Heart right ventricle (tissue), 16 donors: ENCODE results near the gene CREB5. TPM values are rescaled to one million over a fixed set of nuclear protein-coding genes. Genes with fewer than 3 reads are reported as not detected.

Source experiments
- ATAC-seq, 8 donors: fragments of 200-7000 bp; cut with Tn5 transposase; one replicate each; pipeline ENCODE4 v1.9.1; 2020; ENCODE audit warnings: mild to moderate bottlenecking in 8 of 8, moderate library complexity in 8 of 8, moderate number of reproducible peaks in 1 of 8
- DNase-seq, 2 donors: peaks; one replicate each; pipeline ENCODE4 v3.0.0-alpha.2; 2020
- H3K27ac ChIP-seq, 10 donors: fragments of 200-600 bp; sonication (generic) in 2 of 10; one replicate each; pipeline versions ENCODE4 v1.5.0 to v1.8.0; 2020 to 2022; ENCODE audit warnings: mild to moderate bottlenecking in 3 of 10
- H3K27me3 ChIP-seq, 7 donors: fragments of 200-600 bp; one replicate each; pipeline ENCODE4 v1.8.0; 2021 to 2022; ENCODE audit warnings: mild to moderate bottlenecking in 2 of 7
- H3K36me3 ChIP-seq, 9 donors: fragments of 200-600 bp; sonication (generic) in 1 of 9; one replicate each; pipeline versions ENCODE4 v1.5.0 to v1.8.0; 2020 to 2022; ENCODE audit warnings: mild to moderate bottlenecking in 2 of 9
- H3K4me1 ChIP-seq, 9 donors: fragments of 200-600 bp; sonication (generic) in 1 of 9; one replicate each; pipeline versions ENCODE4 v1.5.0 to v1.8.0; 2020 to 2022; ENCODE audit warnings: mild to moderate bottlenecking in 4 of 9
- H3K4me3 ChIP-seq, 10 donors: fragments of 200-600 bp; sonication (generic) in 2 of 10; one replicate each; pipeline versions ENCODE4 v1.5.0 to v1.8.0; 2020 to 2022; ENCODE audit warnings: mild to moderate bottlenecking in 7 of 10, moderate library complexity in 2 of 10
- H3K9me3 ChIP-seq, 11 donors: fragments of 200-600 bp in 10 of 11; sonication (generic) in 2 of 11; one replicate each; pipeline versions ENCODE4 v1.5.0 to v1.8.0; 2013 to 2022; ENCODE audit warnings: mild to moderate bottlenecking in 2 of 11, control low read depth in 1 of 11, moderate library complexity in 1 of 11
- WGBS, 2 donors: extraction: QIAGEN DNeasy Blood & Tissue Kit; methylation state at CpG; one replicate each; pipeline ENCODE4 v1.1.7; 2013; ENCODE audit warnings: inconsistent platforms in 1 of 2; 5-methylcytosine and 5-hydroxymethylcytosine counted together
- intact Hi-C, 10 donors: fragments of 100-400 bp; cut with DNase I; formaldehyde crosslinking; loops; one replicate each; pipeline versions ENCODE4 v1.11.1 to v1.14.2; 2022
- polyA plus RNA-seq, 2 donors: library from polyadenylated mRNA; stranded (reverse); fragments of 200-250 nt; gene quantifications; one replicate each; pipeline ENCODE4 v1.2.3, GENCODE V29; 2013
- total RNA-seq, 10 donors: library from RNA; stranded (reverse); fragmentation: NEBNext Ultra II Directional in 3 of 10; extraction: Animal tissue kit (Norgen Biotek cat#: 25700) in 3 of 10; gene quantifications; one replicate each; pipeline versions ENCODE4 v1.2.1 to v1.2.4, GENCODE V29; 2021 to 2023
- TF ChIP-seq, protein P1 (sequence below), 9 donors: fragments of 200-600 bp; sonication (generic) in 2 of 9; IDR thresholded peaks; one replicate each; pipeline versions ENCODE4 v1.5.0 to v1.8.0; 2021 to 2022; ENCODE audit warnings: antibody characterized with exemption in 9 of 9, mild to moderate bottlenecking in 5 of 9, moderate library complexity in 1 of 9
- donor health status: Arrhythmogenic right ventricular cardiomyopathy.
- donor health status: ischemic (EF 13 %, LVEDD 7.1; RV severe dilation, severe dysfunction).
- donor health status: healthy with polysubstance abuse.
- donor health status: DM: no; HTN: yes; CAD: no.
- donor health status: DM: no; HTN: no; CAD: no.
- donor health status: ischemic (EF 25% LVEDD 6.9; RV normal size, moderate dysfunction).
- donor health status: ischemic (EF 25% LVEDD 5.7; RV mildly dilated, moderate dysfunction).
- donor health status: healthy.
- donor health status: DM: yes; HTN: yes; CAD: no.
- donor health status: Ischemic cardiomyopathy.
- donor health status: ischemic (EF 35%, LVEDD 5.7; RV mildly dilated, moderate dysfunction).
- donor health status: nonischemic (EF 11% LVEDD 7.7; RV severe dilation, severe dysfunction).
- donor health status: DM: yes; HTN: yes; CAD: no.
- donor health status: PGD.
- donor health status: ischemic (EF 29% LVEDD 5.4; RV normal size, mild dysfunction).
- donor health status: nonischemic (EF 23%, LVEDD 6.1; RV moderate dilation, normal function).

CREB5 gene
- total and polyA plus RNA-seq, 12 donors = 4.7 to 170 (median 19.0) TPM

DNA sequence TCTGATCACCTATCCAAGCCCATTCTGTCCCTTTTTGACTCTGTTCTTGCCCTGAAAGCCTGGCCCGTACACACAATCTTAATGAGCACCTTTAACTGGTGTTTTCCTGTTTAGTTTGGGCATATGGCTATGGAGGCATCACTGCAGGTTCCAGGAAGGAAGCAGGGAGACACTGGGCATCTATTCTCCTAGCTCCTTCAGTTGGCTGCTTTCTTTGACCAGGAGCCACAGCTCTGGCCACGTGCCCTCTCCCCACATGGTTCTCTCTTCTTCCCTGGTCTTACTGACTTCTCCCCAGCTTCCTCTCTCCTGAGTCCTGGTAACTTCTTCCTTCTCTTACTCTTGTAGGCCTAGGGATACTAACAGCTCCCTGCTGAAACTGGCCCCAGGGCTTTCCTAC lies 144.4 kb downstream of the CREB5 start:
- intact Hi-C loops = no loop called here
- Histone ChIP-seq H3K27me3 (no peaks in the 10 kb centered on the region), H3K27ac (no peak overlapping the region), H3K9me3 (no peaks in the 10 kb centered on the region), H3K4me3 (no peak overlapping the region), H3K36me3 (no peaks in the 10 kb centered on the region), H3K4me1 (peaks cover 0 to 28% (median 6%) of the 10 kb centered on the region in 9 donors)
- 72 to 85% methylated on average over 2 of the region's 2 CpGs for WGBS, 2 donors
- ATAC-seq (no peak), DNase-seq (no peak)
- TF ChIP-seq, protein P1, sequence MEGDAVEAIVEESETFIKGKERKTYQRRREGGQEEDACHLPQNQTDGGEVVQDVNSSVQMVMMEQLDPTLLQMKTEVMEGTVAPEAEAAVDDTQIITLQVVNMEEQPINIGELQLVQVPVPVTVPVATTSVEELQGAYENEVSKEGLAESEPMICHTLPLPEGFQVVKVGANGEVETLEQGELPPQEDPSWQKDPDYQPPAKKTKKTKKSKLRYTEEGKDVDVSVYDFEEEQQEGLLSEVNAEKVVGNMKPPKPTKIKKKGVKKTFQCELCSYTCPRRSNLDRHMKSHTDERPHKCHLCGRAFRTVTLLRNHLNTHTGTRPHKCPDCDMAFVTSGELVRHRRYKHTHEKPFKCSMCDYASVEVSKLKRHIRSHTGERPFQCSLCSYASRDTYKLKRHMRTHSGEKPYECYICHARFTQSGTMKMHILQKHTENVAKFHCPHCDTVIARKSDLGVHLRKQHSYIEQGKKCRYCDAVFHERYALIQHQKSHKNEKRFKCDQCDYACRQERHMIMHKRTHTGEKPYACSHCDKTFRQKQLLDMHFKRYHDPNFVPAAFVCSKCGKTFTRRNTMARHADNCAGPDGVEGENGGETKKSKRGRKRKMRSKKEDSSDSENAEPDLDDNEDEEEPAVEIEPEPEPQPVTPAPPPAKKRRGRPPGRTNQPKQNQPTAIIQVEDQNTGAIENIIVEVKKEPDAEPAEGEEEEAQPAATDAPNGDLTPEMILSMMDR (IDR thresholded peaks at IDR 0.05) = no peak

DNA sequence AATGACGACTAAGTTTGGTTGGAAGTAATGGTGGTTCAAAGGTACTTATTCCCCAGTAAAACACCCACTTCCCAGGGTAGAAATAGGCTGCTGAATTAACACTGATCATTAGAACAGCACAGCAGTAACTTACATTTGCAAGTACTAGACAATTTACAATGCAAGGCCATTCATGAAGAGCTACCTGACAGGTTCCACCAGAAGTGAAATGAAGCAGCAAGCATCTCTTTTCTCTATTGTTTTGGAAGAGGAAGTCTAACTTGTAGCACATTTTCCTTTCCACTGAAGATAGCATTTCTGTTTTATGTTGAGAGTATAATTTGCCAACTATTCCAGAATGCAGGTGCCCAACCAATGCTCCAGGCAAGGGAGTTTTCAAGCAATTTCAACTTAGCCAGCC lies 145.9 kb downstream of the CREB5 start:
- Histone ChIP-seq H3K27ac (no peak overlapping the region), H3K27me3 (no peaks in the 10 kb centered on the region), H3K9me3 (no peaks in the 10 kb centered on the region), H3K4me3 (no peak overlapping the region), H3K36me3 (no peaks in the 10 kb centered on the region), H3K4me1 (peaks cover 0 to 21% (median 3%) of the 10 kb centered on the region in 9 donors)
- ATAC-seq (no peak), DNase-seq (no peak)
- WGBS, 2 donors = 88 to 93% methylated on average over 1 of the region's 1 CpG
- intact Hi-C loops = no loop called here
- TF ChIP-seq, protein P1 (IDR thresholded peaks at IDR 0.05) = no peak

DNA sequence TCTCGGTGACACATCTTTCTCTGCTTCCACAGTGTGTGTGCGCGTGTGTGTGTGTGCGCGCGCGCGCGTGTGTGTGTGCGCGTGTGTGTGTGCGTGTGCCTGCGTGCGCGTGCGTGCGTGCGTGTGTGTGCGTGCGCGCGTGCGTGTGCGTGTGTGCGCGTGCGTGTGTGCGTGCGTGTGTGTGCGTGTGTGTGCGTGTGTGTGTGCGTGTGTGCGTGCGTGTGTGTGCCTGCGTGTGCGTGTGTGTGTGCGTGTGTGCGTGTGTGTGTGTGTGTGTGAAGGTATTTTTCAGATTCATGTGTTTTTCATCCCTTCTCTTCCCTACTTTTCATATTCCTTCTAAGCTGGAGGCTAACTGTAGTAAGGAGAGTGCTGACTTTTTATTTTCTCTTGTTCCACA lies 148.4 kb downstream of the CREB5 start:
- DNase-seq = no peak
- WGBS, 2 donors = 40 to 69% methylated on average over 32 to 38 of the region's 38 CpGs
- no peaks in the 10 kb centered on the region for H3K27me3 ChIP-seq
- H3K36me3 ChIP-seq = no peaks in the 10 kb centered on the region
- H3K4me3 ChIP-seq = no peak overlapping the region
- no peak for ATAC-seq
- TF ChIP-seq, protein P1 (IDR thresholded peaks at IDR 0.05) = no peak
- H3K4me1 ChIP-seq = peaks cover 0 to 6% (median 0%) of the 10 kb centered on the region in 9 donors
- H3K27ac ChIP-seq = no peak overlapping the region
- no peaks in the 10 kb centered on the region for H3K9me3 ChIP-seq
- intact Hi-C loops = no loop called here

DNA sequence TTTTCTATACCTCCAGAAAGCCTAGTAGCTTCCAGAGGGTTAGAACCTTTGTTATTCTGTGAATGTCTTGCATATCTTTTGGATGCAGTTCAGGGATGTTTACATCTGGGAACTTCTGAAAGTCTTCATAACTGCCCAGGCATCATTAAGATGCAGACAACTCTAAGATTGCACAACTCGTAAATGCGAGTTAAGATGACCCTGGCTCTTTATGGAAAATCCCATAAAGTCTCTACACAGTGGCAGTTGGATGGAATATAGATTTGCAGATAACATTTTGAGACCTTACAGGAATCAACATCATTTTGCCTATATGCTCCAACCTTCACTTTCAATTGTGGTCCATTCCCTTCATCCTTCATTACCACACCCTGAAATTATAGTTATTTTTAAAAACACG lies 151.7 kb downstream of the CREB5 start:
- no peak for DNase-seq
- no peaks in the 10 kb centered on the region for H3K27me3 ChIP-seq
- TF ChIP-seq, protein P1 (IDR thresholded peaks at IDR 0.05) = no peak
- no peaks in the 10 kb centered on the region for H3K4me1 ChIP-seq
- WGBS, 2 donors = 93 to 94% methylated on average over 3 of the region's 3 CpGs
- no peaks in the 10 kb centered on the region for H3K36me3 ChIP-seq
- H3K27ac ChIP-seq = no peak overlapping the region
- ATAC-seq = no peak
- intact Hi-C loops = no loop called here
- no peaks in the 10 kb centered on the region for H3K9me3 ChIP-seq
- no peak overlapping the region for H3K4me3 ChIP-seq
